Endothelial cell of umbilical vein (primary cell): Measurements from ENCODE around the gene ETS2. TPM values are rescaled to one million over a fixed set of nuclear protein-coding genes. Genes with fewer than 3 reads are reported as not detected.

Experiments used
- BruUV-seq: library from RNA; stranded (reverse); fragments of 400-500 nt; replicated peaks from 2 replicates; lab custom pipeline; 2021; lab: Mats Ljungman, UMichigan
- CTCF ChIA-PET: fragments of 300-600, 350-600 bp; sonication (Branson Sonifier 250); formaldehyde crosslinking; loops from one replicate; lab custom pipeline; 2021; ENCODE audit warnings: antibody characterized with exemption, inconsistent platforms; lab: Charles Lee
- POLR2A ChIA-PET: fragments of 300-600, 350-600 bp; sonication (Branson Sonifier 250); formaldehyde crosslinking; loops from one replicate; lab custom pipeline; 2021; ENCODE audit warnings: antibody characterized with exemption, inconsistent platforms; lab: Charles Lee
- DNase-seq: peaks from one replicate; pipeline ENCODE4 v3.0.0-alpha.2; 2011; ENCODE audit warnings: low read depth, low spot score
- FAIRE-seq: peaks from 2 replicates; lab custom pipeline; 2011; peaks lifted over from hg19 to GRCh38; lab: Jason Lieb, UNC
- H2AFZ ChIP-seq: 2 replicates; pipeline ENCODE4 v1.6.0; 2012; ENCODE audit warnings: low read depth, low read length, control low read depth, inconsistent platforms
- H3K27ac ChIP-seq: 2 replicates; pipeline ENCODE4 v1.5.1; 2011; ENCODE audit warnings: low read depth, mild to moderate bottlenecking, control low read depth, low read length, moderate library complexity; ENCODE audit not compliant: insufficient read depth
- H3K27me3 ChIP-seq, 2 experiments: 2 replicates each; pipeline versions ENCODE4 v1.6.0 to v1.6.1; 2011; ENCODE audit warnings: low read length in 2 of 2, mixed read lengths in 1 of 2; ENCODE audit not compliant: control insufficient read depth in 2 of 2, insufficient read depth in 2 of 2
- H3K36me3 ChIP-seq, 2 experiments: 2 replicates in 1 of 2; 3 replicates in 1 of 2; pipeline ENCODE4 v1.5.1; 2011; ENCODE audit warnings: low read length in 2 of 2, mild to moderate bottlenecking in 1 of 2, moderate library complexity in 1 of 2; ENCODE audit not compliant: control insufficient read depth in 2 of 2, insufficient read depth in 2 of 2; ENCODE audit errors: extremely low read depth in 1 of 2
- H3K4me1 ChIP-seq: 3 replicates; pipeline ENCODE4 v1.5.1; 2011; ENCODE audit warnings: mild to moderate bottlenecking, low read length; ENCODE audit not compliant: control insufficient read depth, insufficient read depth; ENCODE audit errors: extremely low read depth
- H3K4me2 ChIP-seq: 2 replicates; pipeline ENCODE4 v1.6.1; 2011; ENCODE audit warnings: low read length, control low read depth, mixed read lengths; ENCODE audit not compliant: insufficient read depth
- H3K4me3 ChIP-seq, 3 experiments: fragments of 200-600 bp in 1 of 3; sonication (generic), shearing (Covaris generic) in 1 of 3; replicated peaks in 1 of 3; 2 replicates each; pipeline ENCODE4 v1.5.1; 2011 to 2016; ENCODE audit warnings: control low read depth in 3 of 3, low read length in 3 of 3, mild to moderate bottlenecking in 2 of 3, inconsistent platforms in 1 of 3, low read depth in 1 of 3, moderate library complexity in 1 of 3; ENCODE audit not compliant: insufficient read depth in 1 of 3
- H3K79me2 ChIP-seq: 2 replicates; pipeline ENCODE4 v1.6.0; 2012; ENCODE audit warnings: low read length, inconsistent platforms; ENCODE audit not compliant: control insufficient read depth, insufficient read depth
- H3K9ac ChIP-seq: replicated peaks from 2 replicates; pipeline ENCODE3; 2011; ENCODE audit warnings: low read length, control low read depth; ENCODE audit not compliant: insufficient read depth; ENCODE audit errors: extremely low read depth
- H3K9me1 ChIP-seq: replicated peaks from 3 replicates; pipeline ENCODE4 v1.6.0; 2011; ENCODE audit warnings: mild to moderate bottlenecking, low read length; ENCODE audit not compliant: control insufficient read depth, insufficient read depth; ENCODE audit errors: extremely low read depth
- H3K9me3 ChIP-seq: replicated peaks from 2 replicates; pipeline ENCODE4 v1.5.1; 2012; ENCODE audit warnings: low read length, inconsistent platforms; ENCODE audit not compliant: control insufficient read depth, insufficient read depth
- H4K20me1 ChIP-seq: replicated peaks from 2 replicates; pipeline ENCODE3; 2011; ENCODE audit warnings: mild to moderate bottlenecking, low read length; ENCODE audit not compliant: control insufficient read depth, insufficient read depth; ENCODE audit errors: extremely low read depth
- CTCF ChIP-seq, 2 donors: IDR thresholded peaks; 1 replicate in 1 of 2; 2 replicates in 1 of 2; pipeline ENCODE4 v1.5.1; 2011; ENCODE audit warnings: low read length in 2 of 2, mild to moderate bottlenecking in 2 of 2, moderate library complexity in 2 of 2, control low read depth in 1 of 2, inconsistent platforms in 1 of 2, low read depth in 1 of 2; ENCODE audit not compliant: insufficient read depth in 1 of 2; ENCODE audit errors: extremely low read depth in 1 of 2
- EZH2 ChIP-seq: IDR thresholded peaks from 2 replicates; pipeline ENCODE4 v1.6.1; 2012; ENCODE audit warnings: borderline replicate concordance, low read depth, mild to moderate bottlenecking, moderate library complexity, low read length, inconsistent platforms; ENCODE audit not compliant: severe bottlenecking
- FOS ChIP-seq: IDR thresholded peaks from 2 replicates; pipeline ENCODE4 v1.6.1; 2011; ENCODE audit warnings: mild to moderate bottlenecking, low read length, moderate library complexity, borderline replicate concordance; ENCODE audit not compliant: insufficient read depth
- GATA2 ChIP-seq: IDR thresholded peaks from 2 replicates; pipeline ENCODE4 v1.7.0; 2011; ENCODE audit warnings: low read depth, mild to moderate bottlenecking, moderate library complexity, mixed read lengths, low read length; ENCODE audit not compliant: insufficient read length, insufficient read depth
- JUN ChIP-seq: IDR thresholded peaks from 2 replicates; pipeline ENCODE4 v1.6.1; 2011; ENCODE audit warnings: borderline replicate concordance, low read depth; ENCODE audit not compliant: insufficient read length, insufficient read depth
- MAX ChIP-seq: IDR thresholded peaks from 2 replicates; pipeline ENCODE4 v1.6.1; 2011; ENCODE audit not compliant: insufficient read depth, insufficient read length
- MYC ChIP-seq: IDR thresholded peaks from one replicate; pipeline ENCODE4 v1.6.1; 2011; ENCODE audit warnings: mild to moderate bottlenecking, low read depth, low read length
- POLR2A ChIP-seq: IDR thresholded peaks from 2 replicates; pipeline ENCODE4 v1.6.1; 2012; ENCODE audit warnings: low read depth, mild to moderate bottlenecking, control low read depth, low read length
- POLR2AphosphoS5 ChIP-seq: IDR thresholded peaks from 2 replicates; pipeline ENCODE4 v1.6.1; 2012; ENCODE audit warnings: low read depth, mild to moderate bottlenecking, control low read depth, low read length, moderate library complexity; ENCODE audit not compliant: insufficient read depth
- dilution Hi-C: fragments of 300-500 bp; cut with MboI; formaldehyde crosslinking; loops from one replicate; pipeline ENCODE4 v1.15.0; 2019; ENCODE audit warnings: low sequenced_read_pairs; ENCODE audit not compliant: extremely low pct_ligation_motif_present
- intact Hi-C: fragments of 100-400 bp; cut with micrococcal nuclease; formaldehyde crosslinking; loops from one replicate; pipeline ENCODE4 v1.10.0; 2022
- polyA plus RNA-seq, 4 experiments: library from polyadenylated mRNA; depleted of rRNA in 3 of 4; stranded (reverse) in 3 of 4; unstranded in 1 of 4; fragments of >200 nt; gene quantifications; 2 replicates each; pipeline versions ENCODE4 v1.2.1 to v1.2.3, GENCODE V29; 2011 to 2012; ENCODE audit warnings: missing spikeins in 1 of 4
- total RNA-seq: library from RNA; stranded (reverse); gene quantifications from 2 replicates; pipeline ENCODE4 v1.2.3, GENCODE V29; 2021

ETS2 gene
- total and polyA plus RNA-seq, 2 donors (not counting 3 experiments of a cell fraction or from before 2014, with no cell fraction given) = 16.3 to 54.5 TPM

GRCh38 chr21:38863843-38864363, 58.2 kb downstream of the ETS2 start:
- Histone ChIP-seq H3K9me1 (no peaks in the 10 kb centered on the region), H2AFZ (no peak overlapping the region), H3K4me1 (peaks cover 8% of the 10 kb centered on the region), H3K27me3 (no peaks in the 10 kb centered on the region), H3K79me2 (no peaks in the 10 kb centered on the region), H3K4me3 (no peak overlapping the region), H3K36me3 (no peaks in the 10 kb centered on the region), H3K9ac (no peak overlapping the region), H3K4me2 (no peak overlapping the region), H4K20me1 (no peaks in the 10 kb centered on the region), H3K9me3 (no peaks in the 10 kb centered on the region), H3K27ac (no peak overlapping the region)
- FAIRE-seq (no peak), DNase-seq (no peak)
- dilution Hi-C loops (no loop called here), intact Hi-C loops (no loop called here)
- ChIA-PET POLR2A (no interaction called here), CTCF (no interaction called here)
- BruUV-seq = no TSS peak
- TF ChIP-seq CTCF (IDR thresholded peaks at IDR 0.05; ENCODE audit: extremely low read depth in 1 of 2, insufficient read depth in 1 of 2, low read depth in 1 of 2, low read length in 2 of 2) = no peak
- no peak for TF ChIP-seq FOS
- no peak for TF ChIP-seq POLR2A
- TF ChIP-seq MYC = no peak
- no peak for TF ChIP-seq GATA2
- no peak for TF ChIP-seq JUN
- no peak for TF ChIP-seq POLR2AphosphoS5
- TF ChIP-seq EZH2 = no peak
- TF ChIP-seq MAX = no peak
